OCI-M2 (cell line): ENCODE measurements around the gene EDAR.

Source experiments
- DNase-seq: peaks from one replicate; lab custom pipeline; 2025; ENCODE audit not compliant: unreplicated experiment; lab: John Stamatoyannopoulos, UW

The EDAR gene

DNA sequence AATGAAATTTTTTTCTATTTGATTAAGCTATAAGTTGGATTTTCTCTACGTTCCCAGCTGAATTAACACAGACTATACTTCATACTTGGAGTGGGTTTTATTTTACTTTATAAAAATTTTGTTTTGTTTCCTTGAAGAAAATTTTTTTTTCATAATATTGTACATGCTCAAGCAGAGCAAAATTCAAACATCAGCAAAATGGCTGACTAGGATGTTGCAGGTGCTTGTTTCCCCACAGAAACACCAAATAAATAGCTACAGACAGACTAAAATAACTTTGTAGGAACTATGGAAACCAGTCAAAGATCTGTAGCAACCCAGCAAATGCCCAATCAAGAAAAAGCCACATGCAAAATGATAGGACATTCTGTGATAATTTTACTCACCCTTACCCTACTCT, 120.1 kb downstream of the EDAR start:
- DNase-seq, result no peak

DNA sequence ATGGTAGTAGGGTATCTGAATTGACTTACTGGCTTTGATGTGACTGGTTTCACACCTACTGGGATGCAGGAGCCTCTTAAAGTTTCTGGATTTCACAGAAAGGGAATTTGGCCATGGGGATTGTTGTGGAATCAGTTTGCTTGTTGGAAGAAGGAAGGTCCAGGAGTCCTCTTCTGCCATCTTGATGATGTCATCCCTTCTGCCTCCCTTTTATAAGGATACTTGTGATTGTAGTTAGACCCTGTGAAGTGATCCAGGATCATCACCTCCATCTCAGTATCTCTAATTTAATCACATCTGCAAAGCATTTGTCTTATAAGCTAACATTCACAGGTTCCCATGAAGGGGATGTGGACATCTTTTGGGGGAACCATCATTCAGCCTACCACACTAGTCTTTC, 123.0 kb downstream of the EDAR start:
- DNase-seq, result no peak

GRCh38 chr2:108858894-108859293, 130.1 kb downstream of the EDAR start:
- DNase-seq, result no peak

DNA sequence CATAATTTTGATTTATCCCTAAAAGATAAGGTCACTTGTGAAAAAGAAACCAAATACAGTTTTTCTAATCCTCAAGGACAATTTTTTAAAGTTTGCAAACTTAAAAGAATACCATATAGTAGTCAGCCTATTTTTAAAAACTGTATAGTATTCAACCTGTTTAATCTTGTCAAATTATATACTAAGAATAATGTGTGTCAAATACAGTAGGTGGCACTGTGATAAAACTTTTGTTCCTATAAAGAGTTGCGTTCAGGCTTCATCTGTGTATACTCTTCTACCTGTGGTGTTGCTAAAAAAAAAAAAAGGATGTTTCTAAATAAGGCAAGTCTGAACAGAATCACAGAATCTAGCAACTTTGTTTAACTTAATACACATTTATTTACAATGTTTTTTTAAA, 133.8 kb downstream of the EDAR start:
- DNase-seq, result no peak

DNA sequence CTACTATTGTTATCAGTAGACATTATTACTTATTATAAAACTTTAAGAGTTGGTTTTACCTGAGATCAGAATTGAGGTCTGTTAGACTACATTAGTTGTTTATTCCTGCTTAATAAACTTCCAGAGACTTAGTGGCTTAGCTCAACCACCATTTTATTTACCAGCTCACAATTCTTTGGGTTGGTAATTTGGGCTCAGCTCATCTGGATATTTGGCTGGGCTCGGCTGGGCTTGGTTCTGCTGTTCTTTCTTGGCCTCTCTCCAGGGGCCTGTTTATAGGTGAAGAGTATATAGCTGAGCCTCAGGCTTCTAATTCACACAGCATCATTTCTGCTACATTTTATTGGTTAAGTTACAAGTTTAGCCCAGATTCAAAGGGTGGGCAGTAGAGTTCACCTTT, 134.5 kb downstream of the EDAR start:
- DNase-seq, result no peak

DNA sequence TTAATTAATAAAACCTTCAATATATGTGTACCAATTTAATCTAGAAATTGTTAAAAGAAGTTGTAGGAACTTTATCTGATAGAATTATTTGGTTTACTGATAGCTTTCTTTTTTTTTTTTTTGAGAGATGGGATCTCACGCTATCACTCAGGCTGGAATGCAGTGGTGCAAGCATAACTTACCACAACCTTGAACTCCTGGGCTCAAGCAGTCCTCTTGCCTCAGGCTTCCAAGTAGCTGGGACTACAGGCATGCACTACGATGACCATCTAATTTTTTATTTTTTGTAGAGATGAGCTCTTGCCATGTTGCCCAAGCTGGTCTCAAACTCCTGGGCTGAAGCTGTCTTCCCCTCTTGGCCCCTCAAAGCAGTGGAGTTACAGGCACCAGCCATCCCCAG, 135.6 kb downstream of the EDAR start:
- no peak for DNase-seq

GRCh38 chr2:108852375-108852774, 136.6 kb downstream of the EDAR start:
- no peak for DNase-seq

DNA sequence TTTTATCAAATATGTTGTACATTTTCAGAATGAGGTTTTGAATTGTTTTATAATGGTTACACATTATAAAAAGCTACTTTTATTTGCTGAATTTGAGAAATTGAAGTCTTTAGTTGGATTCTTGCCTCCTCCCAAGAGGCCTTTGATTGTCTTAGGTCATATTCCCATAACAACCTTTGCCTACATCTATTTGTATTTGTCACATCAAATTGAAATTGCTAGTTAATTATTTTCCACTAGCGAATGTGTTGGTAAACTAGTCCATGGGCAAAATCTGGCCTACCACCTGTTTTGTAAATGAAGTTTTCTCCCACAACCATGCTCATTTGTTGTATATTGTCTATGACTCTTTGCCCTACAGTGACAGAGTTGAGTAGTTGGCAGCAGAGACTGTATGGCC, 142.0 kb downstream of the EDAR start:
- no peak for DNase-seq

DNA sequence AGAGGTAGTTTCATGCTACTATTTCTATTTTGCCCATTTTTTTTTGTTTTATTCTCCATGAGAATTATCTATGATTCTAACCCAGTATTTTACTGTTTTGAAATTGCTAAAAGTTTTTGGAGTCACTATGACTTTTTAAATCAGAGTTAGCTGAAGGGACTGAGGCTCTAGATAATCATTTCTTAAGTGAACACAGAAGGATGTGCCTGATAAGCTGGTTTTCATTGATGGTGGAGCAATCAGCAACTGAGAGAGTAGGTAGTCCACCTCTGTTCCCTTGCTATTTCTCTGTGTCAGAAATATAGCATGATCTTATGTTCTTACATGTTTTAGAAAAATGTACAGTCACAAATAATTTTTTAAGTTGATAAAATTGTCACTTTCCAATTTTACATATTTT, 143.1 kb downstream of the EDAR start:
- DNase-seq, result no peak
